ENCODE measurements around the gene CIART.

Gene CIART

GRCh38 chr1:150256554-150257341 is 25.6 kb upstream of the CIART start:
- no peak for TF ChIP-seq CTCF (IDR thresholded peaks at IDR 0.05; ENCODE audit: borderline replicate concordance, control extremely low read depth, extremely low read depth, insufficient read depth, missing control alignments)
- in situ Hi-C loops (cut with MboI; ENCODE audit: low sequenced_read_pairs, unreplicated experiment) = no loop called here
- DNase-seq (ENCODE audit: low spot score) = no peak

- no peak for DNase-seq (ENCODE audit: low spot score)
- in situ Hi-C loops (cut with MboI; ENCODE audit: low sequenced_read_pairs, unreplicated experiment) = no loop called here
- TF ChIP-seq CTCF (IDR thresholded peaks at IDR 0.05; ENCODE audit: borderline replicate concordance, control extremely low read depth, extremely low read depth, insufficient read depth, missing control alignments) = no peak
Observed at GRCh38 chr1:150257624-150258585, 24.4 kb upstream of the CIART start, which contains the start of gene CA14. Gene CA14 (plus strand): TSS chr1:150257774. CDS start chr1:150258129, 355 bp downstream.

GRCh38 chr1:150259217-150259616 is 23.1 kb upstream of the CIART start:
- DNase-seq (ENCODE audit: low spot score) = no peak
- in situ Hi-C loops (cut with MboI; ENCODE audit: low sequenced_read_pairs, unreplicated experiment) = no loop called here
- no peak for TF ChIP-seq CTCF (IDR thresholded peaks at IDR 0.05; ENCODE audit: borderline replicate concordance, control extremely low read depth, extremely low read depth, insufficient read depth, missing control alignments)

- no peak for TF ChIP-seq CTCF (IDR thresholded peaks at IDR 0.05; ENCODE audit: borderline replicate concordance, control extremely low read depth, extremely low read depth, insufficient read depth, missing control alignments)
- in situ Hi-C loops (cut with MboI; ENCODE audit: low sequenced_read_pairs, unreplicated experiment) = no loop called here
- no peak for DNase-seq (ENCODE audit: low spot score)
Observed at GRCh38 chr1:150259758-150260669, 22.3 kb upstream of the CIART start.

- no peak for TF ChIP-seq CTCF (IDR thresholded peaks at IDR 0.05; ENCODE audit: borderline replicate concordance, control extremely low read depth, extremely low read depth, insufficient read depth, missing control alignments)
- DNase-seq (ENCODE audit: low spot score) = no peak
- in situ Hi-C loops (cut with MboI; ENCODE audit: low sequenced_read_pairs, unreplicated experiment) = no loop called here
Observed at GRCh38 chr1:150261367-150261766, 21.0 kb upstream of the CIART start.
